ACHN (cell line): ENCODE measurements around the gene RGS13.

ENCODE experiments used
- DNase-seq: peaks from one replicate; pipeline ENCODE4 v3.0.0-alpha.2; 2015
- in situ Hi-C: cut with HindIII; loops from 2 replicates; pipeline ENCODE4 v1.10.0; 2017; ENCODE audit warnings: low sequenced_read_pairs, low pct_ligation_motif_present, low pct_unique_long_range_greater_than_20kb

Gene RGS13

GRCh38 chr1:192635939-192636338 lies at the start of gene RGS13:
TSS of gene RGS13 (plus strand) at chr1:192636147. CDS start at chr1:192644335, 8,188 bp downstream.
- in situ Hi-C loops = no loop called here
- DNase-seq = no peak

GRCh38 chr1:192587386-192588266 lies 48.3 kb upstream of the RGS13 start:
- in situ Hi-C loops = loop anchor here (25.0 kb wide), 1 partner anchor 100 kb away; no protein-coding TSS in a partner anchor
- DNase-seq = no peak

- no peak for DNase-seq
- in situ Hi-C loops = loop anchor here (25.0 kb wide), 1 partner anchor 101 kb away; no protein-coding TSS in a partner anchor
Measured at GRCh38 chr1:192588546-192588945, 47.4 kb upstream of the RGS13 start.

GRCh38 chr1:192589813-192590212 lies 46.1 kb upstream of the RGS13 start:
- in situ Hi-C loops = loop anchor here (25.0 kb wide), 1 partner anchor 103 kb away; no protein-coding TSS in a partner anchor
- DNase-seq = no peak

GRCh38 chr1:192592517-192592916 lies 43.4 kb upstream of the RGS13 start:
- DNase-seq = no peak
- in situ Hi-C loops = loop anchor here (25.0 kb wide), 1 partner anchor 105 kb away; no protein-coding TSS in a partner anchor

GRCh38 chr1:192592981-192593708 lies 42.8 kb upstream of the RGS13 start:
- no peak for DNase-seq
- in situ Hi-C loops = loop anchor here (25.0 kb wide), 1 partner anchor 106 kb away; no protein-coding TSS in a partner anchor

- in situ Hi-C loops = loop anchor here (25.0 kb wide), 1 partner anchor 108 kb away; no protein-coding TSS in a partner anchor
- DNase-seq = no peak
Measured at GRCh38 chr1:192595299-192595698, 40.6 kb upstream of the RGS13 start.

GRCh38 chr1:192598589-192598988 lies 37.4 kb upstream of the RGS13 start:
- DNase-seq = no peak
- in situ Hi-C loops = loop anchor here (25.0 kb wide), 1 partner anchor 111 kb away; no protein-coding TSS in a partner anchor

- in situ Hi-C loops = no loop called here
- DNase-seq = no peak
Measured at GRCh38 chr1:192600275-192600674, 35.7 kb upstream of the RGS13 start.

GRCh38 chr1:192601143-192601542 lies 34.8 kb upstream of the RGS13 start:
- in situ Hi-C loops = no loop called here
- no peak for DNase-seq

- in situ Hi-C loops = no loop called here
- no peak for DNase-seq
Measured at GRCh38 chr1:192601567-192601966, 34.4 kb upstream of the RGS13 start.

GRCh38 chr1:192602757-192603156 lies 33.2 kb upstream of the RGS13 start:
- in situ Hi-C loops = no loop called here
- no peak for DNase-seq

- no peak for DNase-seq
- in situ Hi-C loops = no loop called here
Measured at GRCh38 chr1:192603218-192603787, 32.6 kb upstream of the RGS13 start.

- no peak for DNase-seq
- in situ Hi-C loops = no loop called here
Measured at GRCh38 chr1:192604979-192605620, 30.8 kb upstream of the RGS13 start.

GRCh38 chr1:192608671-192609070 lies 27.3 kb upstream of the RGS13 start:
- in situ Hi-C loops = no loop called here
- DNase-seq = no peak

- in situ Hi-C loops = no loop called here
- DNase-seq = no peak
Measured at GRCh38 chr1:192609110-192610079, 26.6 kb upstream of the RGS13 start.

- DNase-seq = peak; percentile 39
- in situ Hi-C loops = no loop called here
Measured at GRCh38 chr1:192610112-192610889, 25.6 kb upstream of the RGS13 start.
